IMR-90 (cell line): ENCODE data around the gene INPP5D. TPM values are rescaled to one million over a fixed set of nuclear protein-coding genes. Genes with fewer than 3 reads are reported as not detected.

Source experiments
- ATAC-seq: fragments of 200-7000 bp; cut with Tn5 transposase; 2 replicates; pipeline ENCODE4 v1.9.1; 2020; ENCODE audit warnings: low read depth, mild to moderate bottlenecking, moderate library complexity
- BruUV-seq: library from RNA; stranded (reverse); fragments of 400-500 nt; replicated peaks from 2 replicates; lab custom pipeline; 2021; lab: Mats Ljungman, UMichigan
- CTCF ChIA-PET: fragments of 300-600 bp; formaldehyde crosslinking; extraction: SDS; loops from one replicate; lab custom pipeline; 2021; ENCODE audit warnings: antibody characterized with exemption; lab: Yijun Ruan, JAX
- POLR2A ChIA-PET: fragments of 300-600 bp; sonication (Branson Sonifier 250); formaldehyde crosslinking; loops from one replicate; lab custom pipeline; 2022; ENCODE audit warnings: antibody characterized with exemption; ENCODE audit not compliant: unreplicated experiment; lab: Charles Lee
- DNase-seq: peaks from one replicate; pipeline ENCODE4 v3.0.0; 2013
- H2AFZ ChIP-seq: replicated peaks from 2 replicates; pipeline ENCODE3; 2013; ENCODE audit warnings: low read length, mild to moderate bottlenecking; ENCODE audit not compliant: poor library complexity
- H2AK5ac ChIP-seq: 2 replicates; pipeline ENCODE4 v1.6.1; 2013; ENCODE audit warnings: low read depth, low read length, inconsistent platforms
- H2AK9ac ChIP-seq: replicated peaks from 2 replicates; pipeline ENCODE3; 2013; ENCODE audit warnings: mild to moderate bottlenecking, low read depth, low read length, moderate library complexity; ENCODE audit not compliant: poor library complexity
- H2BK120ac ChIP-seq: 2 replicates; pipeline ENCODE4 v1.6.1; 2013; ENCODE audit warnings: low read depth, low read length, inconsistent platforms
- H2BK15ac ChIP-seq: 3 replicates; pipeline ENCODE4 v1.6.1; 2013; ENCODE audit warnings: low read depth, low read length, inconsistent platforms
- H2BK20ac ChIP-seq: 2 replicates; pipeline ENCODE4 v1.6.1; 2013; ENCODE audit warnings: low read depth, mild to moderate bottlenecking, inconsistent platforms, low read length, moderate library complexity
- H2BK5ac ChIP-seq: 2 replicates; pipeline ENCODE4 v1.6.1; 2013; ENCODE audit warnings: mild to moderate bottlenecking, low read depth, low read length, inconsistent platforms; ENCODE audit not compliant: poor library complexity, severe bottlenecking
- H3K14ac ChIP-seq: replicated peaks from 2 replicates; pipeline ENCODE4 v1.6.1; 2013; ENCODE audit warnings: low read depth, low read length, inconsistent platforms
- H3K18ac ChIP-seq: 2 replicates; pipeline ENCODE4 v1.6.1; 2013; ENCODE audit warnings: low read depth, low read length, control low read depth
- H3K23ac ChIP-seq: 2 replicates; pipeline ENCODE4 v1.6.1; 2013; ENCODE audit warnings: low read depth, low read length, inconsistent platforms
- H3K27ac ChIP-seq: 2 replicates; pipeline ENCODE4 v1.5.1; 2013; ENCODE audit warnings: mild to moderate bottlenecking, control low read depth, low read length; ENCODE audit not compliant: insufficient read depth
- H3K27me3 ChIP-seq: 2 replicates; pipeline ENCODE4 v1.6.1; 2013; ENCODE audit warnings: low read length; ENCODE audit not compliant: control insufficient read depth, insufficient read depth
- H3K36me3 ChIP-seq: 2 replicates; pipeline ENCODE4 v1.6.1; 2013; ENCODE audit warnings: low read length, mixed read lengths; ENCODE audit not compliant: control insufficient read depth, insufficient read depth
- H3K4ac ChIP-seq: 2 replicates; pipeline ENCODE4 v1.6.1; 2013; ENCODE audit warnings: low read depth, low read length, inconsistent platforms
- H3K4me1 ChIP-seq: 2 replicates; pipeline ENCODE4 v1.6.1; 2013; ENCODE audit warnings: low read length, mixed read lengths; ENCODE audit not compliant: control insufficient read depth, insufficient read depth
- H3K4me2 ChIP-seq: 2 replicates; pipeline ENCODE4 v1.6.1; 2013; ENCODE audit warnings: low read depth, mild to moderate bottlenecking, control low read depth, low read length, moderate library complexity
- H3K4me3 ChIP-seq: 2 replicates; pipeline ENCODE4 v1.5.1; 2013; ENCODE audit warnings: low read depth, mild to moderate bottlenecking, control low read depth, low read length, moderate library complexity; ENCODE audit not compliant: insufficient read depth
- H3K56ac ChIP-seq: 2 replicates; pipeline ENCODE4 v1.6.1; 2013; ENCODE audit warnings: low read length, inconsistent platforms; ENCODE audit not compliant: insufficient read depth; ENCODE audit errors: extremely low read depth
- H3K79me1 ChIP-seq, 2 experiments: 2 replicates each; pipeline ENCODE4 v1.6.1; 2013; ENCODE audit warnings: low read length in 2 of 2, inconsistent platforms in 1 of 2, low read depth in 1 of 2
- H3K9ac ChIP-seq: 2 replicates; pipeline ENCODE4 v1.6.1; 2013; ENCODE audit warnings: low read depth, low read length, control low read depth
- H3K9me1 ChIP-seq: 2 replicates; pipeline ENCODE4 v1.6.1; 2013; ENCODE audit warnings: low read length, inconsistent platforms; ENCODE audit not compliant: insufficient read depth
- H3K9me3 ChIP-seq: 2 replicates; pipeline ENCODE4 v1.6.1; 2013; ENCODE audit warnings: low read length; ENCODE audit not compliant: control insufficient read depth, insufficient read depth
- H4K20me1 ChIP-seq: 2 replicates; pipeline ENCODE4 v1.6.1; 2013; ENCODE audit warnings: low read length, inconsistent platforms; ENCODE audit not compliant: insufficient read depth
- H4K5ac ChIP-seq: 2 replicates; pipeline ENCODE4 v1.6.1; 2013; ENCODE audit warnings: mild to moderate bottlenecking, low read depth, low read length, control low read depth
- H4K8ac ChIP-seq, 2 experiments: 2 replicates each; pipeline ENCODE4 v1.6.1; 2013; ENCODE audit warnings: low read depth in 2 of 2, low read length in 2 of 2, control low read depth in 1 of 2, inconsistent platforms in 1 of 2
- H4K91ac ChIP-seq: 2 replicates; pipeline ENCODE4 v1.6.1; 2013; ENCODE audit warnings: low read depth, low read length, inconsistent platforms; ENCODE audit not compliant: insufficient read depth
- CTCF ChIP-seq: conservative IDR thresholded peaks from 2 replicates; pipeline ENCODE4 v1.5.1; 2012; ENCODE audit warnings: mild to moderate bottlenecking, low read depth, low read length, improper control_type of control experiment
- MAZ ChIP-seq: IDR thresholded peaks from 2 replicates; pipeline ENCODE4 v1.6.1; 2012; ENCODE audit warnings: low read depth, mild to moderate bottlenecking, low read length, improper control_type of control experiment, moderate library complexity, borderline replicate concordance
- WGBS, 2 experiments: methylation state at CpG; one replicate each; pipeline versions ENCODE4 v1.1.5 to v1.1.7; 2013; ENCODE audit warnings: missing lambda C conversion rate in 2 of 2; ENCODE audit not compliant: insufficient read length in 1 of 2; ENCODE audit errors: extremely low coverage in 2 of 2; 5-methylcytosine and 5-hydroxymethylcytosine counted together
- dilution Hi-C: fragments of 300-500 bp; cut with HindIII; formaldehyde crosslinking; loops from one replicate; pipeline ENCODE4 v1.14.3; 2018; ENCODE audit warnings: low sequenced_read_pairs; ENCODE audit not compliant: unreplicated experiment
- in situ Hi-C: fragments of 300-500 bp; cut with MboI; formaldehyde crosslinking; loops from 3 replicates; pipeline ENCODE4 v1.14.3; 2019; ENCODE audit warnings: low sequenced_read_pairs, inconsistent platforms, mixed read lengths
- intact Hi-C: fragments of 100-400 bp; cut with micrococcal nuclease; formaldehyde crosslinking; loops from 2 replicates; pipeline ENCODE4 v1.10.0; 2022
- polyA plus RNA-seq, 3 experiments: library from polyadenylated mRNA; depleted of rRNA; stranded (reverse); fragments of >200 nt; gene quantifications; 2 replicates each; pipeline ENCODE4 v1.2.3, GENCODE V29; 2012; ENCODE audit warnings: low replicate concordance in 1 of 3
- total RNA-seq: library from RNA; depleted of rRNA; stranded (reverse); fragments of >200 nt; gene quantifications from 2 replicates; pipeline ENCODE4 v1.2.3, GENCODE V29; 2012

INPP5D gene
- total and polyA plus RNA-seq, 2 of the 4 experiments (the other 2 are of a cell fraction) = 0.18 to 0.29 TPM

DNA sequence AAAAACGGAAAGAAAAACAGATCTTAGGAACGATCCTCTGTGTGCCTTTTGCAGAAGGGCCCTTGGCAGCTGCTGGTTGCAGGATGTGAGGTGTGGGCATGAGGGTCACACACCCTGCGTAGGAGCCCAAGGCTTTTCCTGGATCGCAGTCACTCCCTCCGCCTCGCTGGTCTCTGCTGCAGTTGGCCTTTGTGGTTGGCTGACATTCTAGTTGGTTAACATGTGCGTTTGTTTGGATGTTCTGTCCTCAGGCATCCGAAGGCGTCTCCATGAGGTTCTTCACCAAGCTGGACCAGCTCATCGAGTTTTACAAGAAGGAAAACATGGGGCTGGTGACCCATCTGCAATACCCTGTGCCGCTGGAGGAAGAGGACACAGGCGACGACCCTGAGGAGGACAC, 61.7 kb downstream of the INPP5D start:
- Histone ChIP-seq H3K18ac (no peak overlapping the region), H2BK20ac (no peak overlapping the region), H4K20me1 (no peaks in the 10 kb centered on the region; the same call in 1 of the 2 replicates), H3K79me1 (no peaks in the 10 kb centered on the region), H3K9me1 (no peaks in the 10 kb centered on the region), H3K4ac (no peak overlapping the region), H3K36me3 (no peaks in the 10 kb centered on the region), H3K23ac (no peak overlapping the region; the same call in 1 of the 2 replicates), H3K4me3 (no peak overlapping the region), H2BK120ac (no peak overlapping the region), H2AK5ac (no peak overlapping the region), H4K91ac (no peak overlapping the region), H2AK9ac (no peak overlapping the region), H3K56ac (no peak overlapping the region), H2AFZ (no peak overlapping the region), H3K27me3 (peaks cover 3% of the 10 kb centered on the region; the same call in 1 of the 2 replicates), H2BK5ac (no peak overlapping the region), H3K9ac (no peak overlapping the region), H3K14ac (no peak overlapping the region), H3K4me1 (no peaks in the 10 kb centered on the region), H3K27ac (no peak overlapping the region), H3K4me2 (no peak overlapping the region), H4K5ac (no peak overlapping the region), H3K9me3 (no peaks in the 10 kb centered on the region), H2BK15ac (no peak overlapping the region), H4K8ac (no peak overlapping the region)
- dilution Hi-C loops = no loop called here
- no peak for ATAC-seq
- intact Hi-C loops = no loop called here
- POLR2A ChIA-PET = no interaction called here
- no peak for TF ChIP-seq CTCF
- TF ChIP-seq MAZ = no peak
- DNase-seq = no peak
- 82% methylated on average over 6 of the region's 13 CpGs; no CpG with 5 or more reads in 1 of the 2 experiments for WGBS, 2 experiments
- CTCF ChIA-PET = no interaction called here
- in situ Hi-C loops = no loop called here
- no TSS peak for BruUV-seq
